Tibial nerve (tissue), 3 donors: ENCODE results near the gene YIPF2.
"Not testable (repeated sequence)": the region's sequence is repeated elsewhere in the genome, so short reads cannot be mapped to it uniquely, and the experiment has no call there.

Source experiments
- CTCF ChIP-seq, 5 experiments: fragments of 200-600 bp in 3 of 5; fragments of 450-650 bp in 2 of 5; sonication (generic) in 3 of 5; IDR thresholded peaks; one replicate each; pipeline ENCODE4 v1.5.1; 2016 to 2019; ENCODE audit warnings: antibody characterized with exemption in 5 of 5, mild to moderate bottlenecking in 3 of 5, moderate library complexity in 2 of 5
- POLR2A ChIP-seq, 2 donors: fragments of 450-650 bp; IDR thresholded peaks; one replicate each; pipeline ENCODE4 v1.6.1; 2017; ENCODE audit warnings: antibody characterized with exemption in 2 of 2, mild to moderate bottlenecking in 2 of 2, moderate library complexity in 2 of 2

- TF ChIP-seq CTCF, POLR2A (IDR thresholded peaks at IDR 0.05): not testable (repeated sequence)
These were observed 50.8 kb downstream of the YIPF2 start for GRCh38 chr19:10877608-10878007.
